ENCODE measurements around the gene N4BP2. TPM values are rescaled to one million over a fixed set of nuclear protein-coding genes. Genes with fewer than 3 reads are reported as not detected.
"Not testable (repeated sequence)": the region's sequence is repeated elsewhere in the genome, so short reads cannot be mapped to it uniquely, and the experiment has no call there.

N4BP2 gene
- total RNA-seq, 1 experiment from 2014 or later, result 8.2 TPM

- DNase-seq (ENCODE audit: low read depth), result no peak
These were observed 31.2 kb downstream of the N4BP2 start for GRCh38 chr4:40087799-40088366.

DNA sequence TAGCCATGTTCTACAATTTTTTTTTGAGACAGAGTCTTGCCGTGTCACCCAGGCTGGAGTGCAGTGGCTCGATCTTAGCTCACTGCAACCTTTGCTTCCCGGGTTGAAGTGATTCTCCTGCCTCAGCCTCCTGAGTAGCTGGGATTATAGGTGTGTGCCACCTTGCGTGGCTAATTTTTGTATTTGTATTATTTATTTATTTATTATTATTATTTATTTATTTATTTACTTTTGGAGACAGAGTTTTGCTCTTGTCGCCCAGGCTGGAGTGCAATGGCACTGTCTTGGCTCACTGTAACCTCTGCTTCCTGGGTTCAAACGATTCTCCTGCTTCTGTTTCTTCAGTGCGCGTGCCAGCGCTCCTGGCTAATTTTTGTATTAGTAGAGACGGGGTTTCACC lies 36.8 kb downstream of the N4BP2 start:
- not testable (repeated sequence) for DNase-seq (ENCODE audit: low read depth)

DNA sequence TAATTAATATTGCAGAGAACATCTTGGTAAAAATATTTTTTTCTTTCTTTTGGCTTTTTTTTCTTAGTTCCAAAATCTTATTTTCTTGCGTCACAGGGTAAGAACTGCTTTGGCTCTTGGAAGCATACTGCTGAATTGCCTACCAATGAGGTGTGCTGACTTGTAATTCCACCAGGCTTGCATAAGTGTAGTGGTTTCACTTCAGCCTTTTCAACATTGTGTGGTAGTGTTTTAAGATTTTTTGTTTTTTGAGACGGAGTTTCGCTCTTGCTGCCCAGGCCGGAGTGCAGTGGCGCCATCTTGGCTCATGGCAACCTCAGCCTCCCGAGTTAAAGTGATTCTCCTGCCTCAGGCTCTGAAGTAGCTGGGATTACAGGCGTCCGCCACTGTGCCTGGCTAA lies 42.4 kb downstream of the N4BP2 start:
- no peak for DNase-seq (ENCODE audit: low read depth)

DNA sequence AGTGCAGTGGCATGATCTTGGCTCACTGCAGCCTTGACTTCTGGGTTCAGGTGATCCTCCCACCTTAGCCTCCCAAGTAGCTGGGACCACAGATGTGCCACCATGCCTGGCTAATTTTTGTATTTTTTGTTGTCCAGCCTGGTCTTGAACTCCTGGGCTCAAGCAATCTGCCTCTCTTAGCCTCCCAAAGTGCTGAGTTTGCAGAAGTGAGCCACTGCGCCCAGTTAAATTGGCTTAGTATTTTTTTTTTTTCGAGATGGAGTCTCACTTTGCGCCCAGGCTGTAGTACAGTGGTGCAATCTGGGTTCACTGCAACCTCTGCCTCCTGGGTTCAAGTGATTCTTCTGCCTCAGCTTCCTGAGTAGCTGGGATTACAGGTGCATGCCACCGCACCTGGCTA lies 50.5 kb downstream of the N4BP2 start:
- DNase-seq (ENCODE audit: low read depth), result not testable (repeated sequence)

GRCh38 chr4:40112027-40112792 lies 55.6 kb downstream of the N4BP2 start:
- no peak for DNase-seq (ENCODE audit: low read depth)

DNA sequence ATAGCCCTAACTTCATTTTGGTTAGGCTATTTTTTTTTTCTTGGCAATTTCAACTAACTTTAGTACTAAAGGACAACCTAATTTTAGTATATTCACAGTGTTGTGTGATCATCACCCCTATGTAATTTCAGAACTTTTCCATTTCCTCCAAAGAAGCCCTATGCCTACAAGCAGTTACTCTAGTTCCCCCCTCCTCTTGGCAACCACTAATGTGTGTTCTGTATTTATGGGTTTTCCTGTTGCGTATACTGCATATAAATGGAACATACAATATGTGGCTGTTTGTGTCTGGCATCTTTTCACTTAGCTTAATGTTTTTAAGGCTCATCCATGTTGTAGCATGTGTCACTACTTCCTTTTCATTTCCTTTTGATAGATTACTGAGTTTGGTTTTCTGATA lies 57.6 kb downstream of the N4BP2 start:
- DNase-seq (ENCODE audit: low read depth), result no peak

- no peak for DNase-seq (ENCODE audit: low read depth)
These were observed 62.2 kb downstream of the N4BP2 start for GRCh38 chr4:40118861-40119260.

DNA sequence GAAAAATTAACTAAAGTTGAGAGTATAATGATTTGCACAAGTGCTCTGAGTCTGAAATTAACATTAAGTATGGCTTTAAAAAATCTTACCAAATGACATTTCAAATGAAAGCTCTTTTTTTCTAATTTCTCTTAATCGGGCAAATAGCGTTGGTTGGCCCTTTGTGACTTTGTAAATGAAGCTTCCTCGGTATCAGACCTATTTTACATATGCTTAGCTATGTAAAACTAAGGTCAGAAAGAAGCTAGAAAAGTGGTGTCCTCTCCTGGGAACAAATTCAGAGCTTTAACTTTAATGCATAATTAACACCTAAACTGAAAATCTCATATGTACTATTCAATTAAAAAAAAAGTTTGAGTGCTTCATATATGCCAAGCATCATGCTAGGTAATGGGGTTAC lies 62.7 kb downstream of the N4BP2 start:
- DNase-seq (ENCODE audit: low read depth), result no peak

- DNase-seq (ENCODE audit: low read depth), result peak; percentile 83
These were observed 64.9 kb downstream of the N4BP2 start for GRCh38 chr4:40121515-40121914.

DNA sequence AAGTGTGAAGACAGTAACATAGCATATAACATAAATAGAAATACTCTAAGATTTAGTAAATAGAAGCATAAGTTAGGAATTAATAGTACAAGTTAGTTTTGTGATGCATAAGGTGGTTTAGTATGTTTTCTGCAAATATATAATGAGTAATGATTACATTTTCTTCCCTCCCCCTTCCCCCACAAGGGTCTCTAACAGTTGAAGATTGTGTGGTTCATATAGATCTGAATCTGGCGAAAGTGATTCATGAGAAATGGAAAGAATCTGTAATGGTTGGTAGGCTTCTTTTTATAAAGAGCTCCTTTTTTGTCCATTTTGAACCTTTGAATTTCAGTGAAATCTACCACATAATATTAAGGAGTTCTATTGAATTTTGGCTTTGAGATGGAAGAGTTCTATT lies 66.3 kb downstream of the N4BP2 start:
- DNase-seq (ENCODE audit: low read depth), result no peak

DNA sequence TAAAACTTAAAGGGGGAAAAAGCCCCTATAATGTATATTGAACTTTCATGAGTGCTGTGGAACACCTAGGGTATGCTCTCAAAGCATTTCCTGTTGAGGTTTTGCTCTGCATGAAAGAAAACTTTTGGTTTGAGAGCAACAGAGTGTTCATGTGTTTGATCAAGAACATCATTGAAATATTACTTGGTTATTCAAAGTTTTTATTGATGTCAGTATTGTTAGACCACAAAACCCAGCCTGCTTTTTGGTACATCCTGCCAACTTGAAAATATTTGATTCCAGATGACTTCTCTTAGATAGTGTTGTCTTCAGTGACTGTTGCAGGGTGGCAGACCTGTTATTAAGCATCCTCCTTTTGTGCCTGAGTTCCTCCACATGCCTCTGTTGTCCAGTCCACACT lies 68.0 kb downstream of the N4BP2 start:
- no peak for DNase-seq (ENCODE audit: low read depth)

DNA sequence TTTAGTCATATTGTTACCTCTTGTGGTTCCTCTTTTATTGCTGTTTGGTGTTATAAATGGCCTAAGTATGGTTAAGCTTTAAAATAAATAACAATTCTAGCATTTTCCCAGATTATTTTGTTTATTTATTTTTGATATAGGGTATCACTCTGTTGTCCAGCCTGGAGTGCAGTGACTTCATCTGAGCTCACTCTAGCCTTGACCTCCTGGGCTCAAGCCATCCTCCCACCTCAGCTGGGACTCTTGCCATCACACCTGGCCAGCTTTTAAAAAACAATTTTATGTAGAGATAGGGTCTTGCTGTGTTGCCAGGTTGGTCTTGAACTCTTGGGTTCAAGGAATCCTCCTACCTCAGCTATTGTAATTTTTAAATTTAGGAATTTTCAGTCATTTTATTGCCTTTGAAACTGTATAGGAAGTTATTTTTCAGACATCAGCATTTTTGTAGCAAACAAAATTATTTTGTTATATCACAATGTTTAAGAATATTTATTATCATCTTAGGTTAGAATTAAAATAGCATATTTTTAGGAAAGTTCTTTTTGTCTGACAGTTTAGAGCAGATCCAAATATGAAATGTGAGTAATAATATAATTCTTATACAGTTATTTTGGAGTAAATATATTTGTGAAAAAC lies 73.9 kb downstream of the N4BP2 start:
- no peak for DNase-seq (ENCODE audit: low read depth)

- DNase-seq (ENCODE audit: low read depth), result no peak
These were observed 76.2 kb downstream of the N4BP2 start for GRCh38 chr4:40132816-40133215.

- no peak for DNase-seq (ENCODE audit: low read depth)
These were observed 77.7 kb downstream of the N4BP2 start for GRCh38 chr4:40134206-40134917.

DNA sequence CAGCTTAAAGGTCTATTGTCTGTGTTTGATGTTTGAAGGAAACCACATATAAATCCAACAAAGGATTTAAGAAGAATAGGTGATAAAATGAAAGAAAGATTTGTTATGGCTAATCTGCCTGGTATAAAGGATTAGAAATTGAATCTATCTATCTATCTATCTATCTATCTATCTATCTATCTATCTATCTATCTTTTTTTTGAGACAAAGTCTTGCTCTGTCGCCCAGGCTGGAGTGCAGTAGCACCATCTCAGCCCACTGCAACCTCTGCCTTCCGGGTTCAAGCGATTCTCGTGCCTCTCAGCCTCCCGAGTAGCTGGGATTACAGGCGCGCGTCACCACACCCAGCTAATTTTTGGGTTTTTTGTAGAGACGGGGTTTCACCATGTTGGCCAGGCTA lies 79.6 kb downstream of the N4BP2 start:
- DNase-seq (ENCODE audit: low read depth), result not testable (repeated sequence)

- DNase-seq (ENCODE audit: low read depth), result no peak
These were observed 83.5 kb downstream of the N4BP2 start for GRCh38 chr4:40140196-40140595.

- DNase-seq (ENCODE audit: low read depth), result not testable (repeated sequence)
These were observed 83.9 kb downstream of the N4BP2 start for GRCh38 chr4:40140597-40140996.

GRCh38 chr4:40143926-40144508 lies 87.4 kb downstream of the N4BP2 start:
- DNase-seq (ENCODE audit: low read depth), result no peak

- DNase-seq (ENCODE audit: low read depth), result no peak
These were observed 88.1 kb downstream of the N4BP2 start for GRCh38 chr4:40144716-40145115.

DNA sequence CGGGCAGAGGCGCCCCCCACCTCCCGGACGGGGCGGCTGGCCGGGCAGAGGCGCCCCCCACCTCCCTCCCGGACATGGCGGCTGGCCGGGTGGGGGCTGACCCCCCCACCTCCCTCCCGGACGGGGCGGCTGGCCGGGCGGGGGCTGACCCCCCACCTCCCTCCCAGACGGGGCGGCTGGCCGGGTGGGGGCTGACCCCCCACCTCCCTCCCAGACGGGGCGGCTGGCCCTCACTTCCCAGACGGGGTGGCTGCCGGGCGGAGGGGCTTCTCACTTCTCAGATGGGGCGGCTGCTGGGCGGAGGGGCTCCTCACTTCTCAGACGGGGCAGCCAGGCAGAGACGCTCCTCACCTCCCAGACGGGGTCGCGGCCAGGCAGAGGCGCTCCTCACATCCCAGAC lies 90.8 kb downstream of the N4BP2 start:
- DNase-seq (ENCODE audit: low read depth), result not testable (repeated sequence)

DNA sequence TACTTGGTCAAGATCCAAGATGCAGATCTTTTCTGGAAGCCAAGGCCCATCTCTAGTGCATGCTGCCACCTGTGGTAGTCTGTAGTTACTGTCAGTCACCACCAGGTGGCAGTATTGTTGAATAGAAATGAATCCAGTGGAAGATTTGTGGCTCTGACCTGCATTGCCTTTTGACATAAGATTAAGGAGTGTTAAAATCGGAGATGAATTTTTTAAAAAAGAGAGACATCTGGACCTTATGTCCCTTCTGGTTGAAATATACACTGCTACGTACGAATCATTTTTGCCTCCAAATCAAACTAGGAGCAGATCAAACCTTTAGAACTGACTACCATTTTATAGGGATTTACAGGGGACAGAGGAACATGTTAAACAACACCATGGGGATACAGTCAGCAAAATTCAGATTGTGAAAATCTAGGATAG lies 93.3 kb downstream of the N4BP2 start:
- DNase-seq (ENCODE audit: low read depth), result peak; percentile 82

GRCh38 chr4:40150932-40151331 lies 94.3 kb downstream of the N4BP2 start:
- no peak for DNase-seq (ENCODE audit: low read depth)
